Fibroblast of skin of scalp (primary cell): ENCODE results near the gene AIRE.
"Not testable (repeated sequence)": the region's sequence is repeated elsewhere in the genome, so short reads cannot be mapped to it uniquely, and the experiment has no call there.

Source experiments
- DNase-seq: peaks from one replicate; pipeline ENCODE4 v3.0.0-alpha.2; 2013

The AIRE gene

DNA sequence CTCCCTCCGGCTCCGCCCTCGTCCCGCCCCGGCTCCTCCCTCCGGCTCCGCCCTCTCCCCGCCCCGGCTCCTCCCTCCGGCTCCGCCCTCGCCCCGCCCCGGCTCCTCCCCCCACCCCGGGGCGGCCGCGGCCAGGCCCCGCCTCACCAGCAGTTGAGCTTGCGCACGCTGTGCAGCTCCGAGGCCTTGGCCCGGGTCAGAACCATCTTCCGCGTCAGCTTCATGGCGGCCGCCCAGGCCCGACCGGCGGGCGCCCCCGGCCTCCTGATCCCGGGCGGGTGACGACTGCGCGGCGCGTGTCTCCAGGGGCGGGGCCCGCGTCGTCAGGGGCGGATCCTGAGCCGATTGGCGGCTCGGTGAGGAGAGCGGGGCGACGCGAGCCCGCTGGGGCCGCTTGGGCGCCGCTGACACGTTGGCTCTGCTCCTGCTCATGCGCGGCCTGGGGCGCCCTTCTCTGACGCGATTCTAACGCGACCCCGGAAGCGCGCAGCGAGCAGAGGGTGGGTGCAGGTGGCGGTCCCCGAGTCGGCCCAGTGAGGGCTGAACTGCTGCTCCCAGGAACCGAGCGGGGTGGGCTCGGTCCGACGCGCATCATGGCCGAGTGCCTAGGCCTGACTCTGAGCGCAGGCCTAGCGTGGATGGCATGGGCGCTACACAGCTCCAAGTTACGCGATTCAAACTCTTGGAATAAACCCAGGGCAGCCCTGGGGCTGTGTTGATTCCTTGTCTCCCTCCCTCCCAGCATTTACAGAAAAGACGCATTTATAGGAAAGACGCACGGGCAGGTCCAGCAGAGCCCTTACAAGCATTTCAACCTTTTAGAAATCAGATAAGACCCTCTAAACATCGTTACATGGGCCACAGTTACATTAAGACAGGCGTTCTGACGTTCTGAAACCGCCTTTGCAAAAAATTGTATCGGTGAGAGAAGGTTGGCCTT is 53.6 kb downstream of the AIRE start, which contains the start of gene CFAP410:
Gene CFAP410 (minus strand): TSS at position 420 of the 940 bp plus-strand sequence. CDS start 196 bp downstream, at position 224.
- DNase-seq, result peak; percentile 96

DNA sequence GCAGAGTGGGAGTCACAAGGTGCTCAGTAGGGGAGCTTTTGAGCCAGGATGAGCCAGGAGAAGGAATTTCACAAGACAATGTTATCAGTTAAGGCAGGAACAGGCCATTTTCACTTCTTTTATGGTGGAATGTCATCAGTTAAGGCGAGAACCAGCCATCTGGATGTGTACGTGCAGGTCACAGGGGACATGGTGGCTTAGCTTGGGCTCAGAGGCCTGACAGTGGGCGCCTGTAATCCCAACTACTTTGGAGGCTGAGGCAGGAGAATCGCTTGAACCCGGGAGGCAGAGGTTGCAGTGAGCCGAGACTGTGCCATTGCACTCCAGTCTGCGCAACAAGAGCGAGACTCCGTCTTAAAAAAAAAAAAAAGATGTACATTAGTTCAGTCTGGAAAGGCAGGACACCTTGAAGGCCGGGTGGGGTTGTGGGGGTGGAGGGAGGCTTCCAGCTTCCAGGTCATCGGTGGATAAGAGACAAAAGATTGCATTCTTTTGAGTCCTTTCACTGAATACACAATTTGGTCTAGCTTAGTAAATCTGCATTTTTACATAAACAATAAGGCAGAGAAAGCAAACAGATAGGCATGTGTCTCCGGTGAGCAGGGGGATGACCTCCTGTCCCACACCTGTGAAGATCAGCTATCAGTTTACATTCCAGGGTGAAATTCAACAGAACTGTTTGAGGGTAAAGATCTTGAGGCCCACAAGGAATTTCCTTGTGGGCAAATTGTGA is 56.2 kb downstream of the AIRE start:
- not testable (repeated sequence) for DNase-seq

DNA sequence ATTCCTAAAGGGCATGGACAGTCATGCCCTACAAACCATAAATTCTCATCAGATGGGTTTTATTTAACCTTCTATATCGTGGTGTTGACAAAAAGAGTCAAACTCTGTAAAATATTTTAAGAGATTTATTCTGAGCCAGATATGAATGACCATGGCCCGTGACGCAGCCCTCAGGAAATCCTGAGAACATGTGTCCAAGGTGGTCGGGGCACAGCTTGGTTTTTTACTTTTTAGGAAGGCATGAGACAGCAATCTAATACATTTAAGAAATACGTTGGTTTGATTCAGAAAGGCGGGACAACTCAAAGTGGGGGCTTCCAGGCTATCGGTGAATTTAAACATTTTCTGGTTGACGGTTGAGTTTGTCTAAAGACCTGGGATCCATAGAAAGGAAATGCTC is 57.3 kb downstream of the AIRE start:
- DNase-seq, result not testable (repeated sequence)

DNA sequence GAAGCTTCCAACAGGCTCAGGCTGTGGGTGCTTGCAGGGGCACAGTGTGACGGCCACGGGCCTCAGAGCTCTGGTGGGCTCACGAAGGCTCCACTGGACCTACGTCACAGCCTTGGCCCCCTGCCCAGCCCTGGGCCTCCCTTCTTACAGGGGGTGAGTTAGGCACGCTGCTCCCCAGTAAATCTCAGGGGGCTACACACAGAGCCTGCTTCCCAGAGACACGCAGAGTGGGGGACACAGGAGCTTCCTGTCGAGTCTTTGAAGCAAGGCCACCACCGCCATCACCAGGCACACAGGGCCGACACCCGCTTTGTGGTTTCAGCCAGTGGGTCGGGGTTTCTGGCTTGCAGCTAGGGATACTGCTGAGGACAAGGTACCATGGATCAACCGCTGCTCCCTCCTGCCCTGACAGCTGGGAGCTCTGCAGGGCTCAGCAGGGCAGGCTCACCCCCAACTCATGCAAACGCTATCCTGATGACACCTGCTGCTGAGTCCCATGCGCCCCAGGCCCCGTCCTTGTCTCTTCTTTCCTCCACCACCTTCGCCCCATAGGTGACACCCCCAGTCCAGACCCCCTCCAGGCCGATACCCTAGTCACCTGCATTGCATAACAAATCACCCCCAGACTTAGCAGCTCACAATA is 59.0 kb downstream of the AIRE start:
- no peak for DNase-seq

DNA sequence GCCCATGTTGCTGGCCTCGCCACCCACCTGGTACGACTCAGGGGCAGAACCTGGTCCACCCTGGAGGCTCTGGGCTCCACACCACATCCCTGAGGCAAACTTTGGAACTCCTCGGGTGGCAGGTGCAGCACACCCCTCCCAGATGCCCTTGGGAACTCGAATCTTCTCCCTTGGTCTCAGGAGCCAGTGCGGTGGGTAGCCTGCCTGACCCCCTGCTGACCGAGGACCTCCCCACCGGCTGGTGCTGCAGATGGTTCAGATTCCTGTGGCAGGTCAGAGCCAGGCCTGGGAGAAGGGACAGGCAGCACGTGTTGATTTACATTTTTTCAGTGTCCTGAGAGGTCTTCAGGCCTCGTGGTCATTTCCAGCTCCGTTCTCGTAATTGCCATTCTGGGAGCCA is 59.8 kb downstream of the AIRE start:
- no peak for DNase-seq

DNA sequence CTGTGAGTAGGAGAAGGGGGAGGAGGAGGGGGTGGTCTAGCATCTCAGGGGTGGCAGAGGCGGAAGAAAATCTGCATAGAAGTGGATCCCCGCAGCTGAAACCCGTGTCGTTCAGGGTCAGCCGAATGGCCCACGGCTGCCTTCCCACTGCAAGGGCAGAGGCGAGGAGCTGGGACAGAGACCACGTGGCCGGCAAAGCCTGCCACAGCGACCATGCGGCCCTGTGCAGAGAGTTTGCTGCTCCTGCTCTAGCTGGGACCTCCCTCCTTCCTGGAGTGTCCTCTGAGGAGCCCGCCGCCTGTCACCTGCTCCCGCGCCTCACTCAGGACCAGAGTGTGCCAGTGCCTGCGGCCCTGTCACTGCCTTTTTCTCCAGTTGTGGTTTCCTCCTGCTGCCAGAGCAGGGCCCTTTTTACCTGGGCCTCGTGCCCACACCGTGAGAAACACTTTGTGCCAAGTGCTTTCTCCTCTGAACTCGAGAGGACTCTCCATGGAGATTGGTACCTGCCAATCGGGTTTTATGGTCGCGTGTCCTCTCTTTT is 62.3 kb downstream of the AIRE start:
- DNase-seq, result no peak
